Mammary epithelial cell (primary cell): ENCODE results near the gene RNF113A.

Source experiments
- CTCF ChIP-seq, 2 donors: IDR thresholded peaks in 1 of 2; conservative IDR thresholded peaks in 1 of 2; 2 replicates each; pipeline ENCODE4 v1.5.1; 2011 to 2012; ENCODE audit warnings: inconsistent platforms in 2 of 2, low read length in 2 of 2, mild to moderate bottlenecking in 2 of 2, control low read depth in 1 of 2, low read depth in 1 of 2; ENCODE audit not compliant: insufficient read depth in 1 of 2; ENCODE audit errors: extremely low read depth in 1 of 2
- EZH2 ChIP-seq: IDR thresholded peaks from 2 replicates; pipeline ENCODE4 v1.6.1; 2012; ENCODE audit warnings: low read length, inconsistent platforms, borderline replicate concordance

DNA sequence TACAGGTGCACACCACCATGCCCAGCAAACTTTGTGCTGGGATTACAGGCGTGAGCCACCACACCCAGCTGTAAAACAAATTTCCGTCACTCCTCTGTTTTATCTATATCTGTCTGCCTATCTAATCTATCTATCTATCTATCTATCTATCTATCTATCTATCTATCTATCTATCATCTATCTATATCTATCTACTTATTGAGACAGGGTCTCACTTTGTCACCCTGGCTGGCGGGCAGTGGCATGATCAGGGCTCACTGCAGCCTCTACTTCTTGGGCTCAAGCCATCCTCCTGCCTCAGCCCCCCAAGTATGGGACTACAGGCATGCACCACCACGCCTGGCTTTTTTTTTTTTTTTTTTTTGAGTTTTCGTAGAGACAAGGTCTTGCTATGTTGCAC is 44.8 kb upstream of the RNF113A start:
- TF ChIP-seq EZH2 (no peak), CTCF (conservative IDR thresholded peaks at IDR 0.05 in 1 of 2, IDR thresholded peaks at IDR 0.05 in 1 of 2; ENCODE audit: extremely low read depth in 1 of 2, insufficient read depth in 1 of 2, low read depth in 1 of 2, low read length in 2 of 2) (no peak)
